H1 (cell line): ENCODE data around the gene SIK1. TPM values are rescaled to one million over a fixed set of nuclear protein-coding genes. Genes with fewer than 3 reads are reported as not detected.
"Not testable (repeated sequence)": the region's sequence is repeated elsewhere in the genome, so short reads cannot be mapped to it uniquely, and the experiment has no call there.

ENCODE experiments used
- CTCF ChIA-PET: fragments of 300-600 bp; sonication (Branson Sonifier 250); formaldehyde crosslinking; loops from one replicate; lab custom pipeline; 2021; ENCODE audit not compliant: partially characterized antibody; lab: Charles Lee
- POLR2A ChIA-PET: fragments of 300-600 bp; sonication (Branson Sonifier 250); formaldehyde crosslinking; loops from one replicate; lab custom pipeline; 2021; ENCODE audit warnings: inconsistent platforms; ENCODE audit not compliant: partially characterized antibody; lab: Charles Lee
- DNase-seq, 2 experiments: peaks; one replicate each; pipeline versions ENCODE4 v3.0.0 to v3.0.0-alpha.2; 2010 to 2022; ENCODE audit warnings: low spot score in 2 of 2, low read depth in 1 of 2, mixed read lengths in 1 of 2
- FAIRE-seq: peaks from 2 replicates; lab custom pipeline; 2011; peaks lifted over from hg19 to GRCh38; lab: Jason Lieb, UNC
- H2AFZ ChIP-seq: 2 replicates; pipeline ENCODE4 v1.8.1; 2012; ENCODE audit warnings: low read length, inconsistent platforms
- H2AK5ac ChIP-seq: 2 replicates; pipeline ENCODE4 v1.6.1; 2013; ENCODE audit warnings: low read depth, low read length
- H2BK120ac ChIP-seq: replicated peaks from 2 replicates; pipeline ENCODE3; 2013; ENCODE audit warnings: low read depth, low read length, inconsistent platforms
- H2BK12ac ChIP-seq: 2 replicates; pipeline ENCODE4 v1.6.1; 2013; ENCODE audit warnings: low read depth, low read length
- H2BK15ac ChIP-seq: 2 replicates; pipeline ENCODE4 v1.6.1; 2013; ENCODE audit warnings: low read length
- H2BK20ac ChIP-seq: 2 replicates; pipeline ENCODE4 v1.6.1; 2013; ENCODE audit warnings: low read length
- H2BK5ac ChIP-seq: 2 replicates; pipeline ENCODE4 v1.6.1; 2013; ENCODE audit warnings: low read depth, low read length
- H3K14ac ChIP-seq: 2 replicates; pipeline ENCODE4 v1.6.1; 2013; ENCODE audit warnings: inconsistent platforms; ENCODE audit not compliant: insufficient read length
- H3K18ac ChIP-seq: 2 replicates; pipeline ENCODE4 v1.6.1; 2013; ENCODE audit warnings: low read length; ENCODE audit errors: extremely low read depth
- H3K23ac ChIP-seq: 2 replicates; pipeline ENCODE4 v1.6.1; 2013; ENCODE audit warnings: inconsistent platforms; ENCODE audit not compliant: insufficient read length
- H3K23me2 ChIP-seq: 2 replicates; pipeline ENCODE4 v1.6.1; 2013; ENCODE audit warnings: low read depth, low read length
- H3K27ac ChIP-seq: 2 replicates; pipeline ENCODE4 v1.6.1; 2011; ENCODE audit warnings: low read depth, low read length, inconsistent platforms
- H3K27me3 ChIP-seq, 4 experiments: replicated peaks in 1 of 4; 1 replicate in 1 of 4; 2 replicates in 3 of 4; pipeline versions ENCODE4 v1.6.1 to v1.8.1; 2011 to 2013; ENCODE audit warnings: low read length in 3 of 4, mild to moderate bottlenecking in 3 of 4, inconsistent platforms in 2 of 4, mixed read lengths in 2 of 4, moderate library complexity in 1 of 4; ENCODE audit not compliant: control insufficient read depth in 3 of 4, insufficient read depth in 3 of 4; ENCODE audit errors: extremely low read depth in 1 of 4
- H3K36me3 ChIP-seq, 4 experiments: 2 replicates each; pipeline versions ENCODE4 v1.6.1 to v1.8.1; 2011 to 2013; ENCODE audit warnings: mild to moderate bottlenecking in 4 of 4, low read length in 3 of 4, moderate library complexity in 2 of 4, control low read depth in 1 of 4, inconsistent platforms in 1 of 4; ENCODE audit not compliant: insufficient read depth in 4 of 4, control insufficient read depth in 2 of 4
- H3K4ac ChIP-seq: replicated peaks from 2 replicates; pipeline ENCODE3; 2013; ENCODE audit warnings: low read length, low read depth, mixed read lengths, inconsistent platforms; ENCODE audit not compliant: insufficient read length
- H3K4me1 ChIP-seq, 4 experiments: replicated peaks in 1 of 4; 1 replicate in 1 of 4; 2 replicates in 3 of 4; pipeline versions ENCODE4 v1.6.1 to v1.8.1; 2011 to 2013; ENCODE audit warnings: low read length in 3 of 4, inconsistent platforms in 2 of 4, mixed read lengths in 1 of 4; ENCODE audit not compliant: insufficient read depth in 4 of 4, control insufficient read depth in 3 of 4
- H3K4me2 ChIP-seq, 2 experiments: 2 replicates each; pipeline versions ENCODE4 v1.6.1 to v1.8.1; 2011 to 2013; ENCODE audit warnings: low read depth in 2 of 2, low read length in 2 of 2, control low read depth in 1 of 2, inconsistent platforms in 1 of 2, mild to moderate bottlenecking in 1 of 2; ENCODE audit not compliant: insufficient read depth in 1 of 2
- H3K4me3 ChIP-seq, 4 experiments: fragments of 200-600, 300-600 bp in 1 of 4; sonication (generic), shearing (Covaris generic), sonication (Bioruptor Twin) in 1 of 4; 2 replicates each; pipeline versions ENCODE4 v1.5.1 to v1.8.1; 2011 to 2016; ENCODE audit warnings: low read length in 4 of 4, low read depth in 3 of 4, control low read depth in 2 of 4, inconsistent platforms in 2 of 4, mild to moderate bottlenecking in 2 of 4, mixed read lengths in 1 of 4, moderate library complexity in 1 of 4; ENCODE audit not compliant: insufficient read depth in 2 of 4; ENCODE audit errors: extremely low read depth in 1 of 4
- H3K56ac ChIP-seq: replicated peaks from 2 replicates; pipeline ENCODE3; 2013; ENCODE audit warnings: low read depth, mild to moderate bottlenecking, mixed read lengths, low read length, inconsistent platforms; ENCODE audit not compliant: insufficient read length
- H3K79me1 ChIP-seq: 2 replicates; pipeline ENCODE4 v1.6.1; 2013; ENCODE audit warnings: low read depth, low read length, control low read depth
- H3K79me2 ChIP-seq, 2 experiments: 2 replicates each; pipeline versions ENCODE4 v1.6.1 to v1.8.1; 2012 to 2013; ENCODE audit warnings: low read length in 2 of 2, mild to moderate bottlenecking in 2 of 2, inconsistent platforms in 1 of 2; ENCODE audit not compliant: insufficient read depth in 2 of 2, control insufficient read depth in 1 of 2
- H3K9ac ChIP-seq, 4 experiments: replicated peaks in 1 of 4; 1 replicate in 1 of 4; 2 replicates in 3 of 4; pipeline versions ENCODE4 v1.6.1 to v1.8.1; 2011 to 2013; ENCODE audit warnings: low read depth in 3 of 4, low read length in 3 of 4, control low read depth in 2 of 4, mild to moderate bottlenecking in 2 of 4, moderate library complexity in 2 of 4, inconsistent platforms in 1 of 4; ENCODE audit errors: extremely low read depth in 1 of 4
- H3K9me3 ChIP-seq, 2 experiments: 2 replicates each; pipeline versions ENCODE4 v1.6.1 to v1.8.1; 2012 to 2013; ENCODE audit warnings: mild to moderate bottlenecking in 2 of 2, moderate library complexity in 2 of 2, control low read depth in 1 of 2, inconsistent platforms in 1 of 2, low read depth in 1 of 2, low read length in 1 of 2, mixed read lengths in 1 of 2; ENCODE audit not compliant: insufficient read depth in 2 of 2
- H4K20me1 ChIP-seq, 2 experiments: replicated peaks in 1 of 2; 2 replicates each; pipeline versions ENCODE3 to v1.8.1; 2011 to 2013; ENCODE audit warnings: inconsistent platforms in 2 of 2, low read length in 2 of 2, mild to moderate bottlenecking in 1 of 2; ENCODE audit not compliant: insufficient read depth in 2 of 2, control insufficient read depth in 1 of 2
- H4K5ac ChIP-seq: 2 replicates; pipeline ENCODE4 v1.6.1; 2013; ENCODE audit warnings: low read length, low read depth, mixed read lengths, inconsistent platforms; ENCODE audit not compliant: insufficient read length
- H4K8ac ChIP-seq: 2 replicates; pipeline ENCODE4 v1.8.0; 2013; ENCODE audit warnings: mild to moderate bottlenecking, moderate library complexity, low read length, inconsistent platforms; ENCODE audit not compliant: insufficient read depth; ENCODE audit errors: extremely low read depth
- H4K91ac ChIP-seq: replicated peaks from 2 replicates; pipeline ENCODE3; 2013; ENCODE audit warnings: low read length, mixed read lengths, inconsistent platforms; ENCODE audit not compliant: insufficient read length
- WGBS, 2 experiments: shearing (Covaris generic) in 1 of 2; methylation state at CpG; one replicate each; pipeline versions ENCODE4 v1.1.6 to v1.1.7; 2013 to 2015; ENCODE audit warnings: low lambda C conversion rate in 2 of 2, mixed read lengths in 2 of 2, inconsistent platforms in 1 of 2, low coverage in 1 of 2, missing lambda C conversion rate in 1 of 2; ENCODE audit not compliant: insufficient replicate concordance in 2 of 2, insufficient coverage in 1 of 2, insufficient read length in 1 of 2; ENCODE audit errors: extremely low coverage in 1 of 2, missing lambda C conversion rate in 1 of 2; 5-methylcytosine and 5-hydroxymethylcytosine counted together
- polyA plus RNA-seq, 7 experiments: library from polyadenylated mRNA; depleted of rRNA in 3 of 7; stranded (reverse) in 5 of 7; unstranded in 2 of 7; fragments of >200 nt in 5 of 7; fragments of 200-250 nt in 2 of 7; gene quantifications; 1 replicate in 5 of 7; 2 replicates in 1 of 7; 4 replicates in 1 of 7; pipeline versions ENCODE4 v1.2.1 to v1.2.3, GENCODE V29; 2011 to 2013; ENCODE audit warnings: missing spikeins in 2 of 7, mixed read lengths in 2 of 7
- total RNA-seq: library from RNA; stranded (reverse); fragmentation: NEBNext Ultra II Directional; extraction: Animal tissue kit (Norgen Biotek cat#: 25700); gene quantifications from 2 replicates; pipeline ENCODE4 v1.2.1, GENCODE V29; 2021

The SIK1 gene
- total and polyA plus RNA-seq, 2 of the 8 experiments (the other 6 are each of a cell fraction or from before 2014, with no cell fraction given): 1.5 to 6.7 TPM

DNA sequence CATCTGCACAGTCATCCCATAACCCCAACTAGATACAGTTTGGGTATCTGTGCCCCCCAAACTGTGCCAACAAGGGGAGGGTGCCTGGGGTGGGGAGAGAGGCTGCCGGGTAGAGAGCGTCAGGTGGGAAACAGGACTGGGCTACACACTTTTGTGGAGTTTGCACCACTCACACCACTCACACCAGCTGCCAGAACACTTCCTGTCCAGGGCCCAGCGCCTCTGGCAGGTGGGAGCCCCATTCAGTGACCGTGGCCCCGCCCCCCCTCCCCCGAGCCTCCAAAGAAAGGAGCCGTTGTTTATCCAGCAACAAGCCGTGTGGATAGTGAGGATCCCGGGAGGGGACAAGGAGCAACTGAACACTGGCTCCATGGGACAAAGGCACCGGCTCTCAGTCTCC is 44.0 kb downstream of the SIK1 start:
- FAIRE-seq, H3K79me1 ChIP-seq, H3K36me3 ChIP-seq, H2BK120ac ChIP-seq, H2AFZ ChIP-seq, DNase-seq, H2BK15ac ChIP-seq, H4K20me1 ChIP-seq, H3K4me3 ChIP-seq, H2BK20ac ChIP-seq, H3K4me2 ChIP-seq, H4K91ac ChIP-seq, POLR2A ChIA-PET, H3K23me2 ChIP-seq, H3K79me2 ChIP-seq, H3K4me1 ChIP-seq, H3K4ac ChIP-seq, H3K18ac ChIP-seq, H3K56ac ChIP-seq, H3K14ac ChIP-seq, H3K9me3 ChIP-seq, CTCF ChIA-PET, H4K5ac ChIP-seq, H2AK5ac ChIP-seq, H3K23ac ChIP-seq, H3K27me3 ChIP-seq, H2BK12ac ChIP-seq, H3K27ac ChIP-seq, H4K8ac ChIP-seq, H2BK5ac ChIP-seq, H3K9ac ChIP-seq: not testable (repeated sequence)
- WGBS, 2 experiments: no CpG with 5 or more reads among the region's 10 CpGs

DNA sequence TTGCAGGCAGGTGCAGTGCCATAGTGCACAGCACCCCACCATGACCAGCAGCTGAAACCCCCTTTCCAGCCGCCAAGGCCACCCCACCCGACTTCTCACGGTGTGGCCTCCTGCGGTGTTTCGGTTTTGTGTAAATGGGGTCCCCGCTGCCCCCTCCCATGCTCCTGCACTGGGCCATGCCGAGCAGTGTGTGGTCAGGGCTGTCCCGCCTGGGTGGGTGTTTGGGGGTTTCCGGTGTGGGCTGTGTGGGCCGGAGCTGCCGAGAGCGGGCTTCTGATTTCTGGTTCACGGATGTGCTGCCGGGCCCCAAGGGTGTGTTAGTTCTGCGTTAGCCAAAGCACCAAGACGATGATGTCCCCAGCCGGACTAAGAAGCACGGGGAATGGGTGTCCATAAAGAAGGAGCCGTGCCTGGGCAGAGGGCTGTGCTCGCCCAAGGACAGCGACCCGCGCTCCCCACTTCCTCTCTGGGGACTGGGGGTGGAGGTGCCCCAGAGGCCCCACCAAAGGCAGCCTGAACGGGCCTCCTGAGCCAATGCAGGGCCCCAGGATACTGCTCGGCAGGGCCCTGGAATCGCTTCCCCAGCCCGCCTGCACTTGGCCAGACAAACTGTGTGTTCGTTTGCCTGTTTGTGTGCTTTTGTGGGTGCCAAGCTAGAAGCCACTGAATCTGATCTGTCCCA is 45.9 kb downstream of the SIK1 start:
- H2BK12ac ChIP-seq, H2BK20ac ChIP-seq, H3K23ac ChIP-seq, H4K8ac ChIP-seq, H3K27me3 ChIP-seq, H2AFZ ChIP-seq, H2BK120ac ChIP-seq, H3K27ac ChIP-seq, H3K36me3 ChIP-seq, H4K91ac ChIP-seq, H3K4ac ChIP-seq, FAIRE-seq, H3K9me3 ChIP-seq, H4K5ac ChIP-seq, H3K4me2 ChIP-seq, H3K23me2 ChIP-seq, H3K79me1 ChIP-seq, H4K20me1 ChIP-seq, DNase-seq, H3K4me1 ChIP-seq, CTCF ChIA-PET, POLR2A ChIA-PET, H3K14ac ChIP-seq, H2AK5ac ChIP-seq, H2BK15ac ChIP-seq, H3K9ac ChIP-seq, H3K18ac ChIP-seq, H3K79me2 ChIP-seq, H3K56ac ChIP-seq, H3K4me3 ChIP-seq, H2BK5ac ChIP-seq: not testable (repeated sequence)
- WGBS, 2 experiments: 72% methylated on average over 5 of the region's 28 CpGs; no CpG with 5 or more reads in 1 of the 2 experiments
